HCT116 (cell line): ENCODE measurements around the gene DERL3.

Experiments used
- CTCF ChIP-seq, 3 experiments: fragments of 200-600 bp in 1 of 3; sonication (generic) in 1 of 3; IDR thresholded peaks in 2 of 3; conservative IDR thresholded peaks in 1 of 3; 2 replicates each; pipeline ENCODE4 v1.5.1; 2012 to 2017; ENCODE audit warnings: low read depth in 2 of 3, low read length in 2 of 3, antibody characterized with exemption in 1 of 3, borderline replicate concordance in 1 of 3, control low read depth in 1 of 3, mild to moderate bottlenecking in 1 of 3, mixed read lengths in 1 of 3, mixed run types in 1 of 3, moderate library complexity in 1 of 3; ENCODE audit not compliant: insufficient read depth in 1 of 3
- EZH2 ChIP-seq: fragments of 200-600 bp; sonication (generic); IDR thresholded peaks from 2 replicates; pipeline ENCODE4 v1.6.1; 2017; ENCODE audit warnings: antibody characterized with exemption, mixed run types

- TF ChIP-seq EZH2 (no peak), CTCF (IDR thresholded peaks at IDR 0.05 in 2 of 3, conservative IDR thresholded peaks at IDR 0.05 in 1 of 3; ENCODE audit: borderline replicate concordance in 1 of 3, insufficient read depth in 1 of 3, low read depth in 2 of 3, low read length in 2 of 3) (no peak)
These were observed 16.6 kb downstream of the DERL3 start for GRCh38 chr22:23822101-23822671.
